ENCODE results near the gene SLAMF1. TPM values are rescaled to one million over a fixed set of nuclear protein-coding genes. Genes with fewer than 3 reads are reported as not detected.
A peak's percentile ranks its signal among the peaks of the same experiment; 100 is the strongest.

Gene SLAMF1
- total and polyA plus RNA-seq, 2 donors (not counting 1 experiment from before 2014, with no cell fraction given) = 20.7 to 42.3 TPM

DNA sequence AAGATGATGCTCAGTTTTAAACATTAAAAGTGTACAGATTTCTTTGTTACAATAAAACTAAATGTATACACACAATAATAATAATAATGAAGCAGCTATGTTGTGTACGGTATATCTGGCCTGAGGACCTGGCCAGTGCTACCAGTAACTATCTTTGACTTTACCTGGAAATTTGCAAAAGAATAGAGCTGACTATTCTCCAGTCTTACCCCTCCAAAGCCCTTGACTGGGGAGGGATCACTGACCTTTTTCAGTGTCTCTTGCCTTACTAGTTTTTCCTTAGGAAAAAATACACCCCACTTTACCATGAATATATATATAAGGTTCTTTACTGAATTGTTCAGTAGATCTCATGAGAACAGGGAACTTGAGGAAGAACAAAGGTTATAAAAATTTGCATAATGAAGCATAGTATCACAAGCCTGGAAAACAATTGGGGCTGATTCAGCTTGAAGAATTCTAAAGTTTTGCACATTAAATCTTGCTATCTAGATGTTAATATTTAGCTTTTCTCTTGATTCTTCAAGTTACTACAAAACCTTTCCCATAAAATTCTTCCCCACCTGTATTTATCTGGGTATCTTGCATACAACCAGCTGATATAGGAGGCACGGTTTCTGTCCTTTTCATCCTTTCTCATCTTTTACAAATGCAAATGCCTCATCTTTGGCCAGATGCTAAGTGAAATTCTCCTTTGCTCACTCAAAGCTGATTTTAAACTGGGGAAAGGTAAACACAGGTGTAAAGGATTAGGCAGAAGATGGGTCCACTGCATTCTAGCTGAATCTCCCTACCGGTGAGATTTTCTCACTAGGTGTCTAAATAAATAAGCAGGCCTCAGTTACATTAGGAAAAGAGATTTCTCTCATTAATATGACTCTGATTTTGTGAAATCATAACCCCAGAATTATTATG lies 25.0 kb upstream of the SLAMF1 start:
- intact Hi-C loops (cut with micrococcal nuclease) = loop anchor here (2.0 kb wide), 1 partner anchor 17 kb away; no protein-coding TSS in a partner anchor
- TF ChIP-seq, protein P1, sequence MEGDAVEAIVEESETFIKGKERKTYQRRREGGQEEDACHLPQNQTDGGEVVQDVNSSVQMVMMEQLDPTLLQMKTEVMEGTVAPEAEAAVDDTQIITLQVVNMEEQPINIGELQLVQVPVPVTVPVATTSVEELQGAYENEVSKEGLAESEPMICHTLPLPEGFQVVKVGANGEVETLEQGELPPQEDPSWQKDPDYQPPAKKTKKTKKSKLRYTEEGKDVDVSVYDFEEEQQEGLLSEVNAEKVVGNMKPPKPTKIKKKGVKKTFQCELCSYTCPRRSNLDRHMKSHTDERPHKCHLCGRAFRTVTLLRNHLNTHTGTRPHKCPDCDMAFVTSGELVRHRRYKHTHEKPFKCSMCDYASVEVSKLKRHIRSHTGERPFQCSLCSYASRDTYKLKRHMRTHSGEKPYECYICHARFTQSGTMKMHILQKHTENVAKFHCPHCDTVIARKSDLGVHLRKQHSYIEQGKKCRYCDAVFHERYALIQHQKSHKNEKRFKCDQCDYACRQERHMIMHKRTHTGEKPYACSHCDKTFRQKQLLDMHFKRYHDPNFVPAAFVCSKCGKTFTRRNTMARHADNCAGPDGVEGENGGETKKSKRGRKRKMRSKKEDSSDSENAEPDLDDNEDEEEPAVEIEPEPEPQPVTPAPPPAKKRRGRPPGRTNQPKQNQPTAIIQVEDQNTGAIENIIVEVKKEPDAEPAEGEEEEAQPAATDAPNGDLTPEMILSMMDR (IDR thresholded peaks at IDR 0.05) = no peak
- TF ChIP-seq EZH2 (IDR thresholded peaks at IDR 0.05; ENCODE audit: borderline replicate concordance, insufficient read depth, low read depth, low read length, poor library complexity, severe bottlenecking) = no peak
- no peak for ATAC-seq (ENCODE audit: low read depth)
- peaks cover 0 to 6% (median 4%) of the 10 kb centered on the region in 3 donors for H3K9me3 ChIP-seq (ENCODE audit: control extremely low read depth in 1 of 3, control insufficient read depth in 2 of 3, insufficient read depth in 1 of 3, low read length in 2 of 3)
- ChIA-PET CTCF (interaction anchor here (0.6 to 6.4 kb wide), 21 partner anchors 9 to 651 kb away, joined by 3 to 76 read pairs (median 3); partner anchors contain the start of genes CD48, ITLN2 and USF1), POLR2A (interaction anchor here (0.9 kb wide), 1 partner anchor 16 kb away, joined by 4 read pairs; no protein-coding TSS in a partner anchor)
- H3K27me3 ChIP-seq (replicated peaks in 1 of 4; ENCODE audit: control extremely low read depth in 1 of 4, control insufficient read depth in 3 of 4, insufficient read depth in 4 of 4, low read length in 3 of 4) = no peaks in the 10 kb centered on the region
- peaks cover 33% of the 10 kb centered on the region for H3K79me2 ChIP-seq (ENCODE audit: control insufficient read depth, insufficient read depth, low read length)
- no CpG with 5 or more reads among the region's 3 CpGs for WGBS (ENCODE audit: insufficient coverage)
- no peak overlapping the region for H3K27ac ChIP-seq (ENCODE audit: low read length in 2 of 2)
- H3K9me3 Mint-ChIP-seq (ENCODE audit: insufficient read depth) = no peaks in the 10 kb centered on the region
- H3K9ac ChIP-seq (ENCODE audit: low read length) = no peak overlapping the region
- H3K4me3 Mint-ChIP-seq = no peak overlapping the region
- H3K4me2 ChIP-seq (replicated peaks; ENCODE audit: low read depth, low read length, poor library complexity, severe bottlenecking) = peak overlapping the region; percentile 56
- peaks cover 49 to 54% of the 10 kb centered on the region in 2 donors for H3K4me1 ChIP-seq (ENCODE audit: control insufficient read depth in 2 of 2, insufficient read depth in 2 of 2, low read length in 2 of 2)
- H3K27me3 Mint-ChIP-seq = no peaks in the 10 kb centered on the region
- H3K27ac Mint-ChIP-seq = peak overlapping the region; percentile 67
- no peak for DNase-seq
- H3K4me3 ChIP-seq (ENCODE audit: control extremely low read depth in 1 of 5, extremely low read depth in 1 of 5, insufficient read depth in 1 of 5, low read depth in 2 of 5, low read length in 4 of 5) = no peak overlapping the region
- H2AFZ ChIP-seq (ENCODE audit: insufficient read depth, low read depth, low read length, poor library complexity, severe bottlenecking) = no peak overlapping the region
- peaks cover 26% of the 10 kb centered on the region for H3K4me1 Mint-ChIP-seq
- no peaks in the 10 kb centered on the region for H4K20me1 ChIP-seq (ENCODE audit: control insufficient read depth, insufficient read depth, low read length, poor library complexity, severe bottlenecking)
- H3K36me3 ChIP-seq (replicated peaks in 1 of 2; ENCODE audit: control extremely low read depth in 1 of 2, control insufficient read depth in 1 of 2, extremely low read depth in 1 of 2, insufficient read depth in 2 of 2, low read length in 1 of 2) = peaks cover 0 to 3% of the 10 kb centered on the region in 2 experiments
